A375 (cell line): Measurements from ENCODE around the gene PHF24. TPM values are rescaled to one million over a fixed set of nuclear protein-coding genes. Genes with fewer than 3 reads are reported as not detected.

Experiments
- total RNA-seq: library from RNA; depleted of rRNA; stranded (reverse); fragments of >200 nt; shearing (Covaris generic); gene quantifications from 2 replicates; pipeline ENCODE4 v1.2.3, GENCODE V29; 2014; rRNA removed

Gene PHF24
- total RNA-seq, result not detected in 2 replicates

DNA sequence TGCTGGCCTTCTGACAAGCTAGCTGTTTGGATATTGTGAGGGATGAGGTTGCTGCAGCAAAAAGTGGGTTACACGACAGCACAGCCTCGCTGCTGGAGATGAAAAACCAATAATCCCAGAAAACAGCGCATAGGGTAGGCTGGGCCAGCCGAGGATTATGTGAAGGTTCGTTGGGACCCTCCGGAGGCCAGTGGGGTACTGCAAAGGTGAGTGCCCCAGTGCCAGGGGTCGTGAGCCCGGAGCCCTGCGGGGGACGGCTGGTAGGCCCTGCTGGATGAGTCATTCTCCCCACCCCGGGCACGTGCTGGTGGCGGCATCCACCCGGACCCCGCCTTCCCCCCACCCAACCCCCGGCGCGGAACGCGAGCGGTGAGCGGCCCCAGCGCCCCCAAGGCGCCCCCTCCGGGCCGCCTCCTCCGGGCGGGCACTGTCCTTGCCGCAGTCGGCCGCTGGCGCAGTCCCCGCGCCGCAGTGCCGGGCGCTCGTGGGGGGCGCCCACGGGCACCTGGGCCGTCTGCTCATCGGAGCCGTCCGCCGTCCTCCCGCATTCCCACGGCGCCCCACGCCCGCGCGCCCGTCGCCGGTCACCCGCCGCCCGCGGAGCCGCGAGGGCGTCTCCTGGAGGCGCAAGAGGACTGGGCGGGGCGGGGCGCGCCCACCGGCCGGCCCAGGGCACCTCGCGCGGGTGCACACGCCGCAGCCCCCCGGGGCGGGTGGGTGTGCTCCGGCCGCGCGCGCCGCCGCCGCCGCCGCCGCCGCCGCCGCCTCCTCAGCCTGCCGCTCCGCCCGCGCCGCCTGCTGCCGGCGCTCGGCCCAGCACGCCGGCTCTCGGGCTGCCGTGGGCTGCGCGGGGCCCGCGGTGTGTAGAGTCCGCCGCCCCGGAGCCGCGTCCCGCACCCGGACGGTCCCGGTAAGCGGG, at the start of gene PHF24:
TSS of gene PHF24 (plus strand) at position 794 of the 919 bp plus-strand sequence. CDS start 13,014 bp downstream, outside the sequence.

GRCh38 chr9:34989003-34989945, 31.2 kb downstream of the PHF24 start, which contains the start of gene DNAJB5:
Gene DNAJB5 (plus strand): TSS chr9:34989745. CDS start chr9:34990631, 886 bp downstream.

Other genes starting within 250 kb of the PHF24 start
- not detected in 2 replicates for gene CCL21, start 248.1 kb upstream of the PHF24 start, total RNA-seq
- 3.5 and 6.3 TPM in 2 replicates for gene DNAJB5, start 31.5 kb downstream of the PHF24 start, total RNA-seq
- 230 and 251 TPM in 2 replicates for gene VCP, start 114.3 kb downstream of the PHF24 start, total RNA-seq
- gene FANCG, start 121.7 kb downstream of the PHF24 start, total RNA-seq, result 47.9 and 62.3 TPM in 2 replicates
- 40.4 and 45.0 TPM in 2 replicates for gene PIGO, start 138.3 kb downstream of the PHF24 start, total RNA-seq
- gene STOML2, start 144.8 kb downstream of the PHF24 start, total RNA-seq, result 310 and 334 TPM in 2 replicates
- 20.9 and 22.9 TPM in 2 replicates for gene ATOSB, start 157.6 kb downstream of the PHF24 start, total RNA-seq
- 9.1 and 10.4 TPM in 2 replicates for gene UNC13B, start 203.7 kb downstream of the PHF24 start, total RNA-seq